ENCODE data around the gene ZNF652.

The ZNF652 gene

GRCh38 chr17:49351572-49352140, 10.4 kb downstream of the ZNF652 start:
- no peak for DNase-seq (ENCODE audit: low read depth)
- H3K4me3 ChIP-seq (ENCODE audit: low read depth, low read length): no peak overlapping the region
- no peak for TF ChIP-seq CTCF (IDR thresholded peaks at IDR 0.05; ENCODE audit: low read depth, low read length, missing control alignments)

- no peak overlapping the region for H3K4me3 ChIP-seq (ENCODE audit: low read depth, low read length)
- DNase-seq (ENCODE audit: low read depth): no peak
- TF ChIP-seq CTCF (IDR thresholded peaks at IDR 0.05; ENCODE audit: low read depth, low read length, missing control alignments): no peak
Measured at GRCh38 chr17:49349541-49349940, 12.5 kb downstream of the ZNF652 start.

GRCh38 chr17:49344914-49345313, 17.1 kb downstream of the ZNF652 start:
- H3K4me3 ChIP-seq (ENCODE audit: low read depth, low read length): no peak overlapping the region
- DNase-seq (ENCODE audit: low read depth): no peak
- TF ChIP-seq CTCF (IDR thresholded peaks at IDR 0.05; ENCODE audit: low read depth, low read length, missing control alignments): no peak

GRCh38 chr17:49343273-49343672, 18.8 kb downstream of the ZNF652 start:
- DNase-seq (ENCODE audit: low read depth): no peak
- H3K4me3 ChIP-seq (ENCODE audit: low read depth, low read length): no peak overlapping the region
- no peak for TF ChIP-seq CTCF (IDR thresholded peaks at IDR 0.05; ENCODE audit: low read depth, low read length, missing control alignments)

- DNase-seq (ENCODE audit: low read depth): no peak
- no peak overlapping the region for H3K4me3 ChIP-seq (ENCODE audit: low read depth, low read length)
- TF ChIP-seq CTCF (IDR thresholded peaks at IDR 0.05; ENCODE audit: low read depth, low read length, missing control alignments): no peak
Measured at GRCh38 chr17:49342575-49342936, 19.5 kb downstream of the ZNF652 start.

GRCh38 chr17:49341356-49341755, 20.7 kb downstream of the ZNF652 start:
- no peak overlapping the region; the same call in 1 of the 2 replicates for H3K4me3 ChIP-seq (ENCODE audit: low read depth, low read length)
- no peak for DNase-seq (ENCODE audit: low read depth)
- no peak for TF ChIP-seq CTCF (IDR thresholded peaks at IDR 0.05; ENCODE audit: low read depth, low read length, missing control alignments)

GRCh38 chr17:49339354-49339753, 22.7 kb downstream of the ZNF652 start:
- DNase-seq (ENCODE audit: low read depth): no peak
- H3K4me3 ChIP-seq (ENCODE audit: low read depth, low read length): no peak overlapping the region
- TF ChIP-seq CTCF (IDR thresholded peaks at IDR 0.05; ENCODE audit: low read depth, low read length, missing control alignments): no peak

Data from GM12864 (cell line).